Upper lobe of left lung (tissue), 4 donors: ENCODE data around the gene ZNF740.

ENCODE experiments used
- POLR2A ChIP-seq, 4 donors: fragments of 450-650 bp; IDR thresholded peaks; one replicate each; pipeline ENCODE4 v1.5.1; 2016 to 2017; ENCODE audit warnings: antibody characterized with exemption in 4 of 4, mild to moderate bottlenecking in 2 of 4
- TF ChIP-seq, protein P1 (sequence below), 6 experiments: fragments of 450-650 bp in 4 of 6; fragments of 200-600 bp in 2 of 6; sonication (generic) in 2 of 6; IDR thresholded peaks; one replicate each; pipeline ENCODE4 v1.5.1; 2016 to 2019; ENCODE audit warnings: antibody characterized with exemption in 6 of 6

DNA sequence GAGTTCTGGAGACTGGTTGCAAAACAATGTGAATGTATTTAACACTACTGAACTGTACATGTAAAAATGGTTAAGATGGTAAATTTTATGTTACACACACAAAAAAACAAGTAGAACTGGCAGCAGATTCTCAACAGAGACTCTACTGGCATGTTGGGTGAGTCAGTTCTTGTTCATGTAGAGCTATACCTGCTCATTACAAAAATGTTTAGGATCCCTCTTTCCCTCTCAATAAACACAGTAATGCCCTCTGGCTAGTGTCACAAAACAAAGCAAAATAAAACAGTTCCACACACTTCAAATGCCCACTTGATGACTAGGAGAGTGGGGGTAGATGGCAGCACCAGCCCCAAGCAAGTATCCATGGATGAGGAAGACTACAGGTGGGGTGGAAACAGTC, 13.7 kb upstream of the ZNF740 start:
- TF ChIP-seq, protein P1, sequence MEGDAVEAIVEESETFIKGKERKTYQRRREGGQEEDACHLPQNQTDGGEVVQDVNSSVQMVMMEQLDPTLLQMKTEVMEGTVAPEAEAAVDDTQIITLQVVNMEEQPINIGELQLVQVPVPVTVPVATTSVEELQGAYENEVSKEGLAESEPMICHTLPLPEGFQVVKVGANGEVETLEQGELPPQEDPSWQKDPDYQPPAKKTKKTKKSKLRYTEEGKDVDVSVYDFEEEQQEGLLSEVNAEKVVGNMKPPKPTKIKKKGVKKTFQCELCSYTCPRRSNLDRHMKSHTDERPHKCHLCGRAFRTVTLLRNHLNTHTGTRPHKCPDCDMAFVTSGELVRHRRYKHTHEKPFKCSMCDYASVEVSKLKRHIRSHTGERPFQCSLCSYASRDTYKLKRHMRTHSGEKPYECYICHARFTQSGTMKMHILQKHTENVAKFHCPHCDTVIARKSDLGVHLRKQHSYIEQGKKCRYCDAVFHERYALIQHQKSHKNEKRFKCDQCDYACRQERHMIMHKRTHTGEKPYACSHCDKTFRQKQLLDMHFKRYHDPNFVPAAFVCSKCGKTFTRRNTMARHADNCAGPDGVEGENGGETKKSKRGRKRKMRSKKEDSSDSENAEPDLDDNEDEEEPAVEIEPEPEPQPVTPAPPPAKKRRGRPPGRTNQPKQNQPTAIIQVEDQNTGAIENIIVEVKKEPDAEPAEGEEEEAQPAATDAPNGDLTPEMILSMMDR (IDR thresholded peaks at IDR 0.05): no peak
- TF ChIP-seq POLR2A (IDR thresholded peaks at IDR 0.05): no peak
